T-helper 2 cell (primary cell): ENCODE results near the gene FYN.

ENCODE experiments used
- DNase-seq, 5 experiments: peaks; one replicate each; pipeline versions ENCODE4 v3.0.0 to v3.0.0-alpha.2; 2012 to 2022

The FYN gene

GRCh38 chr6:111677249-111677990, 195.8 kb downstream of the FYN start:
- DNase-seq = no peak

GRCh38 chr6:111676383-111676782, 196.9 kb downstream of the FYN start:
- DNase-seq = no peak

GRCh38 chr6:111674883-111675282, 198.4 kb downstream of the FYN start:
- no peak for DNase-seq

GRCh38 chr6:111674413-111674812, 198.8 kb downstream of the FYN start:
- no peak for DNase-seq

GRCh38 chr6:111673937-111674336, 199.3 kb downstream of the FYN start:
- no peak for DNase-seq

- DNase-seq = no peak
These were observed 199.7 kb downstream of the FYN start for GRCh38 chr6:111673532-111673931.

GRCh38 chr6:111672761-111673450, 200.3 kb downstream of the FYN start:
- DNase-seq = no peak

- no peak for DNase-seq
These were observed 203.9 kb downstream of the FYN start for GRCh38 chr6:111669326-111669725.

GRCh38 chr6:111668410-111668809, 204.8 kb downstream of the FYN start:
- DNase-seq = no peak

- no peak for DNase-seq
These were observed 205.3 kb downstream of the FYN start for GRCh38 chr6:111667931-111668330.

GRCh38 chr6:111666847-111667246, 206.4 kb downstream of the FYN start:
- DNase-seq = no peak

- DNase-seq = no peak
These were observed 208.7 kb downstream of the FYN start for GRCh38 chr6:111664565-111665030.

- no peak for DNase-seq
These were observed 209.3 kb downstream of the FYN start for GRCh38 chr6:111663692-111664564.

- no peak for DNase-seq
These were observed 210.3 kb downstream of the FYN start for GRCh38 chr6:111662794-111663593.

GRCh38 chr6:111662072-111662793, 211.0 kb downstream of the FYN start:
- DNase-seq = no peak

GRCh38 chr6:111661541-111662061, 211.7 kb downstream of the FYN start:
- DNase-seq = no peak

GRCh38 chr6:111660531-111660930, 212.7 kb downstream of the FYN start:
- no peak for DNase-seq

GRCh38 chr6:111658462-111659154, 214.6 kb downstream of the FYN start:
- no peak for DNase-seq

- DNase-seq = no peak
These were observed 216.1 kb downstream of the FYN start for GRCh38 chr6:111657146-111657545.

- DNase-seq = no peak
These were observed 219.3 kb downstream of the FYN start for GRCh38 chr6:111653979-111654378.

GRCh38 chr6:111653434-111653833, 219.8 kb downstream of the FYN start:
- DNase-seq = no peak
